Esophagus muscularis mucosa (tissue), 4 donors: ENCODE results near the gene ST3GAL6. TPM values are rescaled to one million over a fixed set of nuclear protein-coding genes. Genes with fewer than 3 reads are reported as not detected.

ENCODE experiments used
- DNase-seq: peaks from one replicate; pipeline ENCODE4 v3.0.0-alpha.2; 2017; ENCODE audit errors: extremely low spot score
- H3K27ac ChIP-seq, 4 donors: fragments of 200-600 bp; sonication (generic); replicated peaks in 1 of 4; 1 replicate in 3 of 4; 2 replicates in 1 of 4; pipeline ENCODE4 v1.5.1; 2016 to 2019; ENCODE audit warnings: mild to moderate bottlenecking in 1 of 4
- H3K27me3 ChIP-seq, 4 donors: fragments of 200-600 bp; sonication (generic); one replicate each; pipeline versions ENCODE4 v1.5.1 to v1.6.0; 2016 to 2019
- H3K36me3 ChIP-seq, 4 donors: fragments of 200-600 bp; sonication (generic); one replicate each; pipeline ENCODE4 v1.5.1; 2016 to 2019
- H3K4me1 ChIP-seq, 4 donors: fragments of 200-600 bp; sonication (generic); one replicate each; pipeline ENCODE4 v1.5.1; 2016 to 2019
- H3K4me3 ChIP-seq, 4 donors: fragments of 200-600 bp; sonication (generic); 1 replicate in 2 of 4; 2 replicates in 2 of 4; pipeline ENCODE4 v1.5.1; 2016 to 2019; ENCODE audit warnings: mild to moderate bottlenecking in 4 of 4, moderate library complexity in 1 of 4
- H3K9me3 ChIP-seq, 4 donors: fragments of 200-600 bp; sonication (generic); 1 replicate in 3 of 4; 2 replicates in 1 of 4; pipeline ENCODE4 v1.5.1; 2016 to 2019
- EP300 ChIP-seq: sonication (generic); formaldehyde crosslinking; IDR thresholded peaks from one replicate; pipeline ENCODE4 v1.6.1; 2017; ENCODE audit warnings: antibody characterized with exemption
- POLR2A ChIP-seq: fragments of 450-650 bp; IDR thresholded peaks from one replicate; pipeline ENCODE4 v1.6.1; 2017; ENCODE audit warnings: antibody characterized with exemption, moderate library complexity, mild to moderate bottlenecking, low read depth
- POLR2AphosphoS5 ChIP-seq, 2 donors: sonication (generic); formaldehyde crosslinking; IDR thresholded peaks; one replicate each; pipeline ENCODE4 v1.6.1; 2017; ENCODE audit warnings: antibody characterized with exemption in 2 of 2
- WGBS: methylation state at CpG from one replicate; pipeline ENCODE4 v1.1.5; 2018; 5-methylcytosine and 5-hydroxymethylcytosine counted together
- intact Hi-C: fragments of 100-400 bp; cut with DNase I; formaldehyde crosslinking; loops from one replicate; pipeline ENCODE4 v1.15.1; 2023
- total RNA-seq, 4 donors: library from RNA; depleted of rRNA; stranded (reverse); fragments of >200 nt; gene quantifications; one replicate each; pipeline versions ENCODE4 v1.1.0 to v1.2.1, GENCODE V29; 2016
- TF ChIP-seq, protein P1 (sequence below), 3 experiments: fragments of 200-600 bp in 2 of 3; fragments of 450-650 bp in 1 of 3; sonication (generic) in 2 of 3; IDR thresholded peaks; one replicate each; pipeline ENCODE4 v1.5.1; 2017 to 2019; ENCODE audit warnings: antibody characterized with exemption in 3 of 3, mild to moderate bottlenecking in 2 of 3, moderate library complexity in 1 of 3

The ST3GAL6 gene
- total RNA-seq, 4 donors from 2014 or later: 3.3 to 10.8 (median 4.6) TPM

DNA sequence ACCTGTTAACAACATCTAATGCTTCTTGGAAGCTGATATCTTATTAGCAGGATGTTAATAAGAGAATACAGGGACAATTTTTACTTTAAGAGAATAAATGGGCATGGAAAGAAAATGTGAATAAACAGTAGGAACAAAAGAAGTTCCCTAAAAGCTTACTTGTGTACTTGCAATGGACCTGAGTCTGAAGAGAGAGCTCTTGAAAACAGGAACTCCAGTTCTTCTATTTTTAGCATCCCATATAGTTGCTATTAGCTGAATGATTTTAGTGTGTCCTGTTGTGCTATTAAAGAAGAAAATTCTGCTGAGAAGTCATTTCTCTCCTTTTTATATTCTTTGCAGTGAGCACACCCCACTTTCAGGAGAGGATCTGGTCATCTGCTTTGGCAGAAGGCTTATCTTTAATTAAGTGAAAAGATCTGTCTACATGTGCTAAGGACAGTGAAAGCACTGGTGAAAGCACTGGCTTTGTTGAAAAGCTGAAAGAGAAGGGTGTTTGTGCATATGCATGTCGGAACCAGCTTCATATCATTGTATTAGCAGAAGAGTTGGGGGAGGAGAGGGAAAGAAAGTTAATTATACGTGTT lies 1.4 kb upstream of the ST3GAL6 start:
- H3K27ac ChIP-seq: peak overlapping the region in 1 of 4 donors; percentile 28
- WGBS: 74% methylated on average over 2 of the region's 2 CpGs
- H3K36me3 ChIP-seq: no peaks in the 10 kb centered on the region
- no peak overlapping the region for H3K4me3 ChIP-seq
- H3K4me1 ChIP-seq: peaks cover 14 to 42% (median 24%) of the 10 kb centered on the region in 4 donors
- intact Hi-C loops: no loop called here
- TF ChIP-seq POLR2A (no peak), POLR2AphosphoS5 (IDR thresholded peaks at IDR 0.05) (no peak), EP300 (no peak)
- TF ChIP-seq, protein P1, sequence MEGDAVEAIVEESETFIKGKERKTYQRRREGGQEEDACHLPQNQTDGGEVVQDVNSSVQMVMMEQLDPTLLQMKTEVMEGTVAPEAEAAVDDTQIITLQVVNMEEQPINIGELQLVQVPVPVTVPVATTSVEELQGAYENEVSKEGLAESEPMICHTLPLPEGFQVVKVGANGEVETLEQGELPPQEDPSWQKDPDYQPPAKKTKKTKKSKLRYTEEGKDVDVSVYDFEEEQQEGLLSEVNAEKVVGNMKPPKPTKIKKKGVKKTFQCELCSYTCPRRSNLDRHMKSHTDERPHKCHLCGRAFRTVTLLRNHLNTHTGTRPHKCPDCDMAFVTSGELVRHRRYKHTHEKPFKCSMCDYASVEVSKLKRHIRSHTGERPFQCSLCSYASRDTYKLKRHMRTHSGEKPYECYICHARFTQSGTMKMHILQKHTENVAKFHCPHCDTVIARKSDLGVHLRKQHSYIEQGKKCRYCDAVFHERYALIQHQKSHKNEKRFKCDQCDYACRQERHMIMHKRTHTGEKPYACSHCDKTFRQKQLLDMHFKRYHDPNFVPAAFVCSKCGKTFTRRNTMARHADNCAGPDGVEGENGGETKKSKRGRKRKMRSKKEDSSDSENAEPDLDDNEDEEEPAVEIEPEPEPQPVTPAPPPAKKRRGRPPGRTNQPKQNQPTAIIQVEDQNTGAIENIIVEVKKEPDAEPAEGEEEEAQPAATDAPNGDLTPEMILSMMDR (IDR thresholded peaks at IDR 0.05): no peak
- H3K9me3 ChIP-seq: no peaks in the 10 kb centered on the region
- DNase-seq: no peak
- H3K27me3 ChIP-seq: no peaks in the 10 kb centered on the region

DNA sequence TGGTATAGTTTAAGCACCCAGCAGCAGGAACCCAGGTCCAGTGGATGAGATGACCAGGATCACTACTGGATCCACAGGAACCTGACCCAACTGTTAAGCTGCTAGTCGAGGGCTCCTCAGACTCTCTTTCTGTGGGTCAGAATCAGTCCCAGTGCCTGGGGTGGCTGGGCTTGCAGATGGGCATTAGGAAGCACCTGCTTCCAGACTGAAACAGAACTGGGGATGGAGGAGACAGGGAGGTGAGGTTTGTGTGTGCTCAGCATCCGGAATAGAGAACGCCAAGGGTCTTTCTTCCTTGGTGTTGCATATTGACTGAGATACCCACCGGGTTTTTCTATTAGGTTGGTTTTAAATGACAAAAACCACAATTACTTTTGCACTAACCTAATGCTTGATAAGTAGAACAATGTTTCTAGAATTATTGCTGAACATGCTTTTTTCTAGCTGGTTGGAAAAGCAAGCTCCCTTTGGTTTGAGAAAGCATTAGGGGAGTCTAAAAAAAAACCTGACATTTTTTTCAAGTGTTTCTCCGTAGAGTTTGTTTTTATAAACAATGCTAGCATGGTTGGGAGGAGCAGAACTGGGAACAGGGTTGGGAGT lies 779 bp downstream of the ST3GAL6 start:
- H3K9me3 ChIP-seq: no peaks in the 10 kb centered on the region
- peaks cover 14 to 46% (median 27%) of the 10 kb centered on the region in 4 donors for H3K4me1 ChIP-seq
- no peaks in the 10 kb centered on the region for H3K36me3 ChIP-seq
- 59% methylated on average over 5 of the region's 5 CpGs for WGBS
- H3K4me3 ChIP-seq: peak overlapping the region in 1 of 4 donors; percentile 9
- intact Hi-C loops: no loop called here
- TF ChIP-seq EP300 (no peak), POLR2A (no peak), POLR2AphosphoS5 (IDR thresholded peaks at IDR 0.05) (no peak)
- TF ChIP-seq, protein P1 (IDR thresholded peaks at IDR 0.05): no peak
- DNase-seq: no peak
- no peaks in the 10 kb centered on the region for H3K27me3 ChIP-seq
- peak overlapping the region in 1 of 4 donors; percentile 11 for H3K27ac ChIP-seq

DNA sequence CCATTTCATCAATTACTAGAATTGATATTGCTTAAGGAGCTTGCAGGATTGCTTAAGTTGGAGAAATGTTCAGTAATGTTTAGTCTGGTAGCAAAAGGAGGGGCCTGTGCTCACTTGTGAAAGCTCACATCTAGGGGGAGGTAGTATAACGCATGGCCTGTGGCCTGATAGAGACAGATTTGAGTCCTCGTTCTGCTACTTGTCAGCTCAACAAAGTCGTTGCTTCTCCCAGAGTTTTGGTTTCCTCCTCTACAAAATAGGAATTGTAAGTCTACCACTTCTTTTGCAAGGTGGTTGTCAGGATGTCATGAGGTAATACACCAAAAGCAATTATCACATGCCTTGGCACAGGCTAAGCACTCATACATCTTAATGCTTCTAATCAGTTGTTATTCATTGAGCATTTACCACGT lies 1.3 kb downstream of the ST3GAL6 start:
- peak overlapping the region in 1 of 4 donors; percentile 9 for H3K4me3 ChIP-seq
- H3K4me1 ChIP-seq: peaks cover 14 to 50% (median 32%) of the 10 kb centered on the region in 4 donors
- 33% methylated on average over 4 of the region's 4 CpGs for WGBS
- H3K27ac ChIP-seq: no peak overlapping the region
- no peaks in the 10 kb centered on the region for H3K36me3 ChIP-seq
- H3K9me3 ChIP-seq: no peaks in the 10 kb centered on the region
- intact Hi-C loops: no loop called here
- TF ChIP-seq, protein P1 (IDR thresholded peaks at IDR 0.05): no peak
- TF ChIP-seq POLR2AphosphoS5 (IDR thresholded peaks at IDR 0.05) (no peak), POLR2A (no peak)
- H3K27me3 ChIP-seq: no peaks in the 10 kb centered on the region
- DNase-seq: no peak

DNA sequence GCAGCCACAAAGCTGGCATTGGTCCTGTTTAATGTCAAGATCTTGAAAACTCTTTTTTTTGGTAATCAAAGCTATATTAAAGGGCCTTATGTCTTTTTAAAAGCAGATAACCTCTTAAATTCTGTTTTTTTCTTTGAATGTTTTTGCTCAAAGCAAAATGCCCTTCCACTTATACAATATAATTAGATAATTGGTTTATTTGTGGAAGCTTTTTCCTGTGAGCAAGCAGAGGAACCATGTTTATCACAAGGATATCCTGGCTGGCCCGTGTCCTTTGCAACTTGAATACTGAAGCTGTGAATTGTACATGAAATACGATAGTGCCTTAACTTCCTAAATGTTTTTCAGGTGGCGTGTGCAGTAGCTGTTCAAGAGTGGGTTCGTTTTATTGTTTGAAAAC lies 2.6 kb downstream of the ST3GAL6 start:
- no peak overlapping the region for H3K4me3 ChIP-seq
- WGBS: 71% methylated on average over 4 of the region's 4 CpGs
- H3K27ac ChIP-seq: no peak overlapping the region
- H3K9me3 ChIP-seq: no peaks in the 10 kb centered on the region
- intact Hi-C loops: no loop called here
- H3K27me3 ChIP-seq: no peaks in the 10 kb centered on the region
- no peaks in the 10 kb centered on the region for H3K36me3 ChIP-seq
- no peak for DNase-seq
- no peak for TF ChIP-seq EP300
- TF ChIP-seq, protein P1 (IDR thresholded peaks at IDR 0.05): no peak
- TF ChIP-seq POLR2AphosphoS5 (IDR thresholded peaks at IDR 0.05): no peak
- TF ChIP-seq POLR2A: no peak
- H3K4me1 ChIP-seq: peaks cover 14 to 59% (median 37%) of the 10 kb centered on the region in 4 donors
